H1 (cell line): ENCODE data around the gene TGFA.

ENCODE experiments used
- ASH2L ChIP-seq: fragments of 200-600, 300-600 bp; sonication (generic); IDR thresholded peaks from one replicate; pipeline ENCODE4 v1.7.1; 2017; ENCODE audit warnings: low read length
- CHD1 ChIP-seq: IDR thresholded peaks from 2 replicates; pipeline ENCODE4 v1.6.1; 2012; ENCODE audit warnings: low read depth, low read length, improper control_type of control experiment
- CTCF ChIP-seq, 3 experiments: IDR thresholded peaks; 1 replicate in 2 of 3; 2 replicates in 1 of 3; pipeline versions ENCODE4 v1.5.1 to v1.6.1; 2011; ENCODE audit warnings: low read length in 3 of 3, mild to moderate bottlenecking in 3 of 3, inconsistent platforms in 2 of 3, low read depth in 1 of 3, moderate library complexity in 1 of 3; ENCODE audit not compliant: insufficient read depth in 1 of 3; ENCODE audit errors: control extremely low read depth in 1 of 3
- EGR1 ChIP-seq: IDR thresholded peaks from 2 replicates; pipeline ENCODE4 v1.6.1; 2011; ENCODE audit warnings: low read depth, low read length, borderline replicate concordance
- EZH2 ChIP-seq: fragments of 200-600 bp; sonication (generic); IDR thresholded peaks from 2 replicates; pipeline ENCODE4 v1.7.1; 2012; ENCODE audit warnings: low read depth, mild to moderate bottlenecking, moderate library complexity, low read length, inconsistent platforms; ENCODE audit not compliant: severe bottlenecking
- HDAC6 ChIP-seq: IDR thresholded peaks from one replicate; pipeline ENCODE4 v1.7.1; 2012; ENCODE audit warnings: low read depth, mild to moderate bottlenecking, inconsistent platforms, low read length, moderate library complexity
- JUND ChIP-seq: IDR thresholded peaks from 2 replicates; pipeline ENCODE4 v1.6.1; 2011; ENCODE audit warnings: mild to moderate bottlenecking, improper control_type of control experiment, low read length
- MAX ChIP-seq: IDR thresholded peaks from 2 replicates; pipeline ENCODE4 v1.6.1; 2012; ENCODE audit warnings: inconsistent platforms
- PHF8 ChIP-seq: fragments of 200-600 bp; sonication (generic); conservative IDR thresholded peaks from 2 replicates; pipeline ENCODE4 v1.7.1; 2012; ENCODE audit warnings: low read depth, mild to moderate bottlenecking, inconsistent platforms, low read length, moderate library complexity
- SIN3A ChIP-seq, 2 experiments: IDR thresholded peaks in 1 of 2; conservative IDR thresholded peaks in 1 of 2; 2 replicates each; pipeline ENCODE4 v1.6.1; 2011 to 2012; ENCODE audit warnings: low read length in 2 of 2, improper control_type of control experiment in 1 of 2, low read depth in 1 of 2, mild to moderate bottlenecking in 1 of 2

GRCh38 chr2:70471129-70471528, 82.5 kb downstream of the TGFA start:
- no peak for TF ChIP-seq CTCF (IDR thresholded peaks at IDR 0.05; ENCODE audit: control extremely low read depth in 1 of 3, insufficient read depth in 1 of 3, low read depth in 1 of 3, low read length in 3 of 3)
- no peak for TF ChIP-seq SIN3A (conservative IDR thresholded peaks at IDR 0.05 in 1 of 2, IDR thresholded peaks at IDR 0.05 in 1 of 2; ENCODE audit: low read depth in 1 of 2, low read length in 2 of 2)
- TF ChIP-seq EZH2 = no peak
- no peak for TF ChIP-seq CHD1
- no peak for TF ChIP-seq ASH2L
- no peak for TF ChIP-seq JUND
- TF ChIP-seq PHF8 = no peak
- TF ChIP-seq MAX = no peak
- TF ChIP-seq HDAC6 = no peak
- no peak for TF ChIP-seq EGR1
